HUDEP-2 (cell line): ENCODE measurements around the gene TRIM67.

Experiments used
- DNase-seq, 76 experiments: peaks; one replicate each; lab custom pipeline; 2025; ENCODE audit not compliant: unreplicated experiment in 76 of 76; lab: John Stamatoyannopoulos, UW

TRIM67 gene

DNA sequence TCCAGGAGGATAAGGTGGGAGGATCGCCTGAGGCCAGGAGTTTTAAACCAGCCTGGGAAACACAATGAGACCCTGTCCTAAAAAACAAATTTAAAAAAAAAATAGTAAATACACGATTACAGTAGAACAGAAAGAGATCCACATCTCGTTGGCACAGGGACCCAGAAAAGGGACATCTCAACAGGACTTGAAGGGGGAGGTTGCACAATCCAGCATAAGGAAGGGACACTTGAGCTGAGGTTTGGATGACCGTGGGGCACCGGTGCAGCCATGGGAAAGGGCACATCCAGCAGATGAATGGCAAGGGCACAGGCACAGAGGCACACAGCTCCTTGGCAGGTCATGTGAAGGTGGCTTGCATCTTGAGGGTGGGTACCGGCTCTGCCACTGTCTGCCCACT lies 20.5 kb downstream of the TRIM67 start:
- DNase-seq = no peak

DNA sequence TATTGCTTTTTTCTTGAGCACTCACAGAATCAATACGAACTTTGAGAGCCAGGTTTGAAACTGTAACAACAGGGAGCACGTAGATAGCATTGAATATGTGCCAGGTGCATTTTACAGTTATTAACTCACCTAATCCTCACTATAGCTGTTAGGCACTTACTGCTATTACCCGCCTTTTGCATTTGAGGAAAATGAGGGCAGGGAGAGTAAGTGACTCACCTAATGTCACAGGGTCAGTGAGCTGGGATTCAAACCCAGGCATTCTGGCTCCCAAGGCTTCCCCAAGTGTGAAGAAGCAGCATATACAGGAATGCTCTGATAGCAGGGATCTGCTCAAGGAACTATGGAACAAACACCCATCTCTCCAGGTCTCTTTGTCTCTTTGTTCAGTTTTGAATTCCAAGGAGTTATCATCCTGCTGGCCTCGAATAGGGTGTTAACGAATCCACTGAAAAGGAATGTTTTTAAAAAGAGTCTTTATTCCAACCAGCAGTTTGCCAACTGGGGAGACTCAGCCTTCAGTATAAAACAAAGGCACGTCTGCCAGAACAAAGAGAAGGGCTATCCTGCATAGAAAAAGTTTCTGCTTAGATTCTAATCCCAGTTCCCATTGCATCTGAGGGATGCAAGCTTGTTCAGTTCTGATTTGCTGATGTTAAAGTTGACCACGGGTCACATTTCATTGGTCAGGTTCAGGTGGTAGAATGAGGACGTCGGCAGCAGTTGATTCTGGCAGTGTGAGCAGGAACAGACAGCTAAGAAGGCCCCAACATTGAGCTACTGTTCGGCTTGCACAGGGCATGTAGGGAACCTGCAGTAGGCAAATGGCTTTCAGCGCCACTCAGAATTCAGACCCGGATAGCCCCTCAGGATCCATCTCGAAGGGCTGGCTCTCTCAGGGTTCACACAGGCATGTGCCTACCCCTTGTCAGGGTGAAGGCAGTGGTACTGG lies 22.1 kb downstream of the TRIM67 start:
- no peak for DNase-seq

GRCh38 chr1:231184891-231185290 lies 23.0 kb downstream of the TRIM67 start:
- no peak for DNase-seq

GRCh38 chr1:231185391-231185790 lies 23.5 kb downstream of the TRIM67 start:
- DNase-seq = no peak

- no peak for DNase-seq
These were observed 24.7 kb downstream of the TRIM67 start for GRCh38 chr1:231186356-231187115.

GRCh38 chr1:231187571-231187970 lies 25.7 kb downstream of the TRIM67 start:
- DNase-seq = no peak

- no peak for DNase-seq
These were observed 26.2 kb downstream of the TRIM67 start for GRCh38 chr1:231188072-231188471.

DNA sequence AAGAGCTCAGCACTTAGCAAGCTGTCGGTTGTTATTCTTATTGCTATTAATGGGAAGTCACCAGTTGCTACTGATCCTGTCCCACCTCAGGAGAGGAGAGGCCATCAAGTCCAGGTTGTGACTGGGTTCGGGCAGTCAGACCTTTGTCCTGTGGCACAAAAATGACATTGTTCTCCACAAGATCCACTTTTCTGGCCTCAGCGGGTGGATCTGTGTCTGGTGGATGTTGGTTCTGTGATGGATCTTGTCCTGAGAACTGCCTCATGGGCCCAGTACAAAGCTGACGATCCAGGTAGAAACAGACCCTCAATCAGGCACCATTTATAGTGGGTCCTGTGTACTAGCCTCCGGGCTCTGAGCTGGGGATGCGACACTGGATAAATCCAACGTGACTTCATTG lies 26.9 kb downstream of the TRIM67 start:
- DNase-seq = no peak

GRCh38 chr1:231189683-231190270 lies 27.9 kb downstream of the TRIM67 start:
- DNase-seq = no peak

DNA sequence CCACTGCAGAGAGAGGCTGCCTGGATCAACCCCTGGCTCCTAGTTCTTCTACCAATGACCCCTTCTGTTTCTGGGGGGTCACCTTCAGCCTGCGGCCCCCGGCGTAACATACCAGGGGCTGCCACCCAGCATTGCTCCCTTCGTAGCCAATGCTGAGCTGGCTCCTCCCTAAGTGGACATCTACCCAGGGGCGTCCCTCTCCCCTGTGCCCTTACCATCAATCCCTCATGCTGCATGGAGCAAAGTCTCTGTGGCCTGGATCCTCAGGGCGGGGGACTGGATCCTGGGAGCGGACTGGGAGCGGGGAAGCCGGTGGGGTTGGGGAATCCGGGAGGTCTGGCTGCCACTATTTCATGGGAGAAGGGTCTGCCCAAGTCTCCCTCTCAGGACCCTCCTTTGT lies 28.6 kb downstream of the TRIM67 start:
- no peak for DNase-seq

DNA sequence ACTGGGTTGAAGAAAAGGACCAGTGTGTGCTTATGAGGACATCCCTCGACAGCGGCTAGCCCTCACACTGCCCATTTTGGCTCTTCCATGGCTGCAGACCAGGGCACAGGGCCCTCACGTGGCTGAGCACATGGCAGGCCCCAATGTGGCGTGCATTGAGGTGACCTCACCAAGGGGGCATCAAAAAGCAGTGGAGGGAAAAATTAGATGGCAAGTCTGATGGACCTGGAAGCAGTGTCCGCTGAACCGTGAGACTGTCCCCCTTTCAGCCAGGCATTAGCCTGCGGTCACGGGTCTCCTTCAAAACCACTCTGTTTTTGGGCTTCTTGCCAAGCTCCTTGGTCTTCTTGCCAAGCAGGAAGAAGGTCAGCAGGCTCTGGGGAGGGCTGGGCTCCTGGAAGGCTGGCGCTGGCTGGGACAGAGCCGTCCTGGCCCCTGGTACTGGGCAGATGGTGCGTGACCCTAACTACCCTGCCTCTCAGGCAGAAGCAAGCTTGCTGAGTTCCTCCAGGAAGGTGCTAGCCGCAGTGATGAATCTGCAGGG lies 30.8 kb downstream of the TRIM67 start:
- peak in 2 of 76 experiments; percentile 11 to 18 for DNase-seq

GRCh38 chr1:231193710-231194340 lies 32.0 kb downstream of the TRIM67 start:
- DNase-seq = no peak

DNA sequence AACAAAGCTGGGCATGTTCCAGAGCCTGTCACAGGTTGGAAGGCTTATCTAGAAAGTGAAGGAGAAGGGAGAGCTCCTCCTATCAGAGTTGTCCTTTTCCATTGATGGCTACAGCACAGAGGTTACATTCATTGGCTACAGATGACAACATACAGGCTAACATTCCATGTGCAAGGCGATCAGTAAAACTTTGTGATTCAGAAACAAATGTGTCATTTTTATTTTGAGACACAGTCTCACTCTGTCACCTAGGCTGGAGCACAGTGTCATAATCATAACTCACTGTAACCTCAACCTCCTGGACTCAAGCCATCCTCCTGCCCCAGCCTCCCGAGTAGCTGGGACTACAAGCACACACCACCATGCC lies 32.6 kb downstream of the TRIM67 start:
- DNase-seq = no peak

DNA sequence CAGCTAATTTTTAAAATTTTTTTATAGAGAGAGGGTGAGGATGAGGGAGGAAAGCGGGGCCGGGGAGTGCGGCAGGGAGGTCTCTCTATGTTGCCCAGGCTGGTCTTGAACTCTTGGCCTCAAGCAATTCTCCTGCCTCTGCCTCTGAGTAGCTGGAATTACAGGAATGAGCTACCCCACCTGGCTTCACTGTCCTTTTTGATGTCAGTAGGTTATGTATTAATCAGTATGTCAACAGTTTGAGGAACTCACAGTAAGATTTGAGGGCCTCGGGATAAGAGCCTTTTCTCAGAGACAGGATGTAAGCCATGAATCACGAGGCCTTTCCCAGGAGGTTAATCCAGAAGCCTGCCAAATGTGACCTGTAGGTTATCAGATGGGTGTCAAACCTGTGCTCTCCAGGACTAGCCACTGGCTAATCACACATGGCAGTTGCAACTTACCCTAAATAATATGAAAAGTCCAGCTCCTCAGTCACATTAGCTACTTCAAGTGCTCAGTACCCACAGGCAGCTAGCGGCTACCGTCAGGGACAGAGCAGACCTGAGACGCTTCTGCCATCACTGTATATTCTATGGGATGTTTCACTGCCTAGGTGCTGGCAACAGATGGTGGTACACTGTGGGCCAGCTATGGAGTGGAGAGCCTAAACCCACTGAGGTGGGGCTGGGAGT lies 33.1 kb downstream of the TRIM67 start:
- DNase-seq = no peak

DNA sequence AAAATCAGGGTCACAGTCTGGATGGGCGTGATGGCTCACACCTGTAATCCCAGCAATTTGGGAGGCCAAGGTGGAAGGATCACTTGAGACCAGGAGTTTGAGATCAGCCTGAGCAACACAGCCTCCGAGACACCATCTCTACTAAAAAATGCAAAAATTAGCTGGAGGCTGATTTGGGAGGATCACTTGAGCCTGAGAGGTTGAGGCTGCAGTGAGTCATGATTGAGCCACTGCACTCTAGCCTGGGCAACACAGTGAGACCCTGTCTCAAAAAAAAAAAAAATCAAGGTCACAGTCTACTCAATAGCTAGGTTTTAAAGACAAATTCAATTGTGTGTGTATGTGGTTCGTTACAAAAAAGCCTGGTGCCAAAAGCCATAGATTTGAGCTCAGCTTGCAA lies 34.4 kb downstream of the TRIM67 start:
- no peak for DNase-seq

DNA sequence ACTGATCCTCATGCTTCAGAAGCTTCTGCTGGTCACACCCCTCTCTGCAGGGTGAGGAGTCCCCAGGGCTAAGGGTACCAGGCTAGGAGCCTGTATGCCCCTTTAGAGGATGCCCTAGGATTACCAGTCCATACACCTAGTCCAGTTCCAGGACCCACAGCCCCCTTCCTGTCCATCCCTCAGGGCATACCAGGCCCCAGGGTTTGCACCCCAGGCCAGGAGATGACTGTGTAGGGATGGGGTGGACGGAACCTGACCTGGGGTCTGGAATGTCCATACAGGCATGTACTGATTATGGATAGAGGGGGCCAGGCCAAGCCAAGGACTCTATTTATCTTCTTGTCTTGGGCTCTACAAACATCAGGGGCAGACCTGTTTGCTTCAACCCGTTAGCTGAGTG lies 34.9 kb downstream of the TRIM67 start:
- no peak for DNase-seq

DNA sequence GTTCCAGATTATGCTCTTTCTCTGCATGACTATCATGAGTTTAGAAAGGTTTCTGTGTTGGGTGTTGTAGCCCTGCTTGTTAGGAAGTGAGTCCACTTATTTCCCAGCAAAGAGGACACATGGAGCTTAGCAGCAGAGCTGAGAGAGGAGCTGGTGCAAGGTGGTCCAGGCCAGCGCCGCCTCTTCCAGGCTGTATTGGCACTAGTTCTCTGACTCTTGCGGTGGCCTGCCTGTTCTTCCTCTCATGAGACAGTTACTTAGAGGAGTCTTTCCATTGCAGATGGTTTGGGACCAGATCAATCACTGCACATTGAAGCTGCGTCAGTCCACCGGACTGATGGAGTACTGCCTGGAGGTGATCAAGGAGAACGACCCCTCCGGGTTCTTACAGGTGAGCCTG lies 38.0 kb downstream of the TRIM67 start:
- no peak for DNase-seq

DNA sequence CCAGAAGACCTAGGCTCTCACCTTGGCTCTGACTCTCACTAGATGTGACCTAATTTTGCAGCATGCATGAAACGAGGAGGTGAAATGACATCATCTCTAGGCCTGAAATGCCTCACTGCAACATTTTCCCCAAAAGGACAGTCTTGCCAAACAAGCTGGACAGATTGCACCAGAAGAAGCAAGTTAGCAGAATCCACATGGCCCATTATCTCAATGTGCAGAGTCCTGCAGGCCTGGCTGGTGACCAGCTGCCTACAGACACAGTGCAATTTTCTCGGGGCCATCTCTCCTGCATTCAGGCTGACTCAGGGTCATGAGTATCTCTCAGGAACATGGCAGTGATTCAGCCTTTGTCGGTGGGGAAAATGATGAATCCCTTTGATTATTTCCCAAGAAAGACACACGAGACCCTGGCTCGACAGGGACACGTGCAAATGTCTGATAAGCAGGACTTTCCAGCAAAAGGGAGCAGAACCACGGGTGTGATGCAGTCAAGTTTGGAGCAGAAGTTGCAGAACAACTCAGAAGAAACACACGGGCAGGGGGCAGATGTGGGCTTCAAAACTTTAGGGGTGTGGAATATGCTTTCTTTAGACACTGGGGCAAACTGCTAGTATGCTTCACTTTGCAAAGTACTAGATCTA lies 38.7 kb downstream of the TRIM67 start:
- peak in 62 of 76 experiments; percentile 9 to 74 (median 40) for DNase-seq

GRCh38 chr1:231201375-231201978 lies 39.6 kb downstream of the TRIM67 start:
- DNase-seq = no peak
